Right cardiac atrium (tissue), 5 donors: Measurements from ENCODE around the gene NAT14. TPM values are rescaled to one million over a fixed set of nuclear protein-coding genes. Genes with fewer than 3 reads are reported as not detected.

Source experiments
- ATAC-seq, 2 donors: fragments of 200-7000 bp; cut with Tn5 transposase; one replicate each; pipeline versions ENCODE4 v1.8.0 to v1.9.1; 2020; ENCODE audit warnings: moderate library complexity in 2 of 2, mild to moderate bottlenecking in 1 of 2
- DNase-seq, 3 donors: peaks; one replicate each; pipeline ENCODE4 v3.0.0-alpha.2; 2020
- H3K27ac ChIP-seq: one replicate; pipeline ENCODE4 v1.5.1; 2013; ENCODE audit warnings: mild to moderate bottlenecking, low read length, control low read depth, moderate library complexity
- H3K27me3 ChIP-seq: one replicate; pipeline ENCODE4 v1.6.1; 2013; ENCODE audit not compliant: control insufficient read depth, insufficient read depth
- H3K4me1 ChIP-seq: one replicate; pipeline ENCODE4 v1.6.1; 2013; ENCODE audit warnings: low read length; ENCODE audit not compliant: control insufficient read depth, insufficient read depth
- H3K4me3 ChIP-seq: one replicate; pipeline ENCODE4 v1.5.1; 2013; ENCODE audit warnings: low read length, control low read depth
- H3K9me3 ChIP-seq: one replicate; pipeline ENCODE4 v1.6.1; 2013; ENCODE audit warnings: low read length; ENCODE audit not compliant: control insufficient read depth
- WGBS: extraction: QIAGEN DNeasy Blood & Tissue Kit; methylation state at CpG from one replicate; pipeline ENCODE4 v1.1.7; 2013; 5-methylcytosine and 5-hydroxymethylcytosine counted together
- intact Hi-C, 4 donors: fragments of 100-400 bp; cut with DNase I; formaldehyde crosslinking; loops; one replicate each; pipeline versions ENCODE4 v1.11.0 to v1.14.0; 2022 to 2023
- polyA plus RNA-seq: library from polyadenylated mRNA; stranded (reverse); fragments of 200-250 nt; gene quantifications from one replicate; pipeline ENCODE4 v1.2.3, GENCODE V29; 2013
- total RNA-seq, 4 donors: library from RNA; stranded (reverse); fragmentation: NEBNext Ultra II Directional; extraction: Animal tissue kit (Norgen Biotek cat#: 25700); gene quantifications; one replicate each; pipeline ENCODE4 v1.2.1, GENCODE V29; 2021
- donor health status: healthy with polysubstance abuse.
- donor health status: DM: no; HTN: yes; CAD: no.
- donor health status: DM: no; HTN: no; CAD: no.
- donor health status: DM: no; HTN: yes; CAD: no; lungs with severe emphysema.
- donor health status: DM: yes; HTN: yes; CAD: no.

The NAT14 gene
- total and polyA plus RNA-seq, 5 donors, result 13.6 to 20.8 (median 15.5) TPM

GRCh38 chr19:55519451-55520311 is 34.7 kb downstream of the NAT14 start:
- ATAC-seq (no peak), DNase-seq (no peak)
- intact Hi-C loops, result loop anchor here (5.0 to 10.0 kb wide), 5 partner anchors 63 to 115 kb away; partner anchors contain the start of genes ZNF865 (in 3 of the 4), FIZ1 (in 1 of the 4), ZNF524 (in 1 of the 4) and ZNF579 (in 1 of the 4)
- 87% methylated on average over 10 of the region's 10 CpGs for WGBS
- H3K9me3 ChIP-seq, result no peaks in the 10 kb centered on the region
- no peak overlapping the region for H3K27ac ChIP-seq
- H3K4me1 ChIP-seq, result peaks cover 8% of the 10 kb centered on the region
- no peak overlapping the region for H3K4me3 ChIP-seq
- H3K27me3 ChIP-seq, result no peaks in the 10 kb centered on the region

- peak in 1 of 3 donors; percentile 27 for DNase-seq
- ATAC-seq, result no peak
- Histone ChIP-seq H3K9me3 (no peaks in the 10 kb centered on the region), H3K4me1 (peaks cover 11% of the 10 kb centered on the region), H3K27me3 (no peaks in the 10 kb centered on the region), H3K27ac (no peak overlapping the region), H3K4me3 (no peak overlapping the region)
- 78% methylated on average over 14 of the region's 14 CpGs for WGBS
- intact Hi-C loops, result no loop called here
Observed at GRCh38 chr19:55520691-55521292, 35.8 kb downstream of the NAT14 start.

DNA sequence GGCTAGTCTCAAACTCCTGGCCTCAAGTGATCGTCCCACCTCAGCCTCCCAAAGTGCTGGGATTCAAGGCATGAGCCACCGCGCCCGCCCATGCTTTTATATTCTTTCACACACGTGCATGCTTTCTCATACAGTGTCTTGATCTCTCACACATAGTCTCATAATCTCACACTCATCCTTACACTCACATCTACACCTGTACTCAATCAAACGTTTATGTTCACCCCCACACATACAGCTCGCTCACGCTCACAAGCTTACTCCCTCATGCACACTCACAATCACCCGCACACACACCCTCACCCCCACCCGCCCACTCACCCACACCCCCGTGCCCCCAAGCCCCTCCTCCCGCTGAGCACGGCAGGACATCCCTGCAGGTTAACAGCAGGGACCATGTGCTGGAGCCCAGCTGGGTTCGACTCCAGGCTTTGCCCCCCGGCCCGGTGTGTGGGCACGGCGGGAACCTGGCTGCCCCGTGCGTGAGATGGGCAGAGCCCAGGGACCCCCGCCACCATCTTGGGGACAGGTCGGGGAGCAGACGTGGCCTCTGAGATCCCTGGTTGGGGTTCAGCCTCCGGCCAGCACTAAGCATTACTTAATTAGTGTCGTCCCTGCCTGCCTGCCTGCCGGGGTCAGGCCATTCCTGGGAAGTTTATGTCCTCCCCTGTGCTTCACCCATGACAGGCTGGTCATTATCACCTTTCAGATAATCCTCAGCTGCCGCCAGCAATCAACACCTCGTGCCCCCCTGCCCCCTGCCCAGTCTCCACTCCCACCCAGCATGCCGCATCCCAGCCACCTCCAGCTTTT is 40.5 kb downstream of the NAT14 start:
- Histone ChIP-seq H3K27ac (peak overlapping the region; percentile 96), H3K4me1 (peaks cover 14% of the 10 kb centered on the region), H3K27me3 (no peaks in the 10 kb centered on the region), H3K4me3 (no peak overlapping the region), H3K9me3 (no peaks in the 10 kb centered on the region)
- ATAC-seq (peak; percentile 70 to 75), DNase-seq (peak; percentile 57 to 85 (median 78))
- intact Hi-C loops, result loop anchor here in 1 of 4 donors (5.0 kb wide), 1 partner anchor 62 kb away; no protein-coding TSS in a partner anchor
- 25% methylated on average over 29 of the region's 29 CpGs for WGBS

GRCh38 chr19:55526216-55527196 is 41.5 kb downstream of the NAT14 start:
- peak overlapping the region; percentile 28 for H3K27ac ChIP-seq

DNA sequence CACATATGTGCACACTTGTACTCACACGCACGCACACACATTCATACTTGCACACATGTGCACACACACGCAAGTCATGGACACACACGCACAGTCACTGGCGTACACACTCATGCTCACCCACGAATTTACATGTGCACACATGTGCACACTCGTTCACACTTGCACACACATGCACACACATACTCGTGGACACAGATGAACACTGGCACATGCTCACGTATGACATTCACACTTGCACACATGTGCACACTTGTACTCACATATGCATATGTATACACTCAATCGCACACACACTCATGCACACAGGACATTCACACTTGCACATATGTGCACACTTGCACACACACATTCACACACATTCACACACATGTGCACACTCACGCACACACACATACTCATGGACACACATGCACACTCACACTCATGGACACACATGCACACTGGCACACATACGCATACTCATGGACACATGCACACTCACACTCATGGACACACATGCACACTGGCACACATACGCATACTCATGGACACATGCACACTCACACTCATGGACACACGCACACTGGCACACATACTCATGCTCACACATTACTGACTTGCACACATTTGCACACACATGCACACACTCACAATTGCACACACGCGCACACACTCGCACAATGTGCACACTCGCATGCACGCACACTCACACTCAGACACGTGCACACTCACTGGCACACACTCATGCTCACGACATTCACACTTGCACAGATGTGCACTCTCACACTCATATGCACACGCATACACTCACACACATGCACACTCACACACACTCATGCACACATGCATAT is 42.4 kb downstream of the NAT14 start:
- Histone ChIP-seq H3K9me3 (no peaks in the 10 kb centered on the region), H3K4me3 (no peak overlapping the region), H3K4me1 (peaks cover 7% of the 10 kb centered on the region), H3K27ac (no peak overlapping the region), H3K27me3 (no peaks in the 10 kb centered on the region)
- WGBS, result 80% methylated on average over 22 of the region's 22 CpGs
- no peak for ATAC-seq
- peak in 1 of 3 donors; percentile 14 for DNase-seq
- intact Hi-C loops, result loop anchor here in 1 of 4 donors (5.0 kb wide), 1 partner anchor 60 kb away; no protein-coding TSS in a partner anchor

More at GRCh38 chr19:55526216-55527196, 41.5 kb downstream of the NAT14 start:
- ATAC-seq (peak; percentile 82 to 88), DNase-seq (peak; percentile 87 to 95 (median 94))
- no peaks in the 10 kb centered on the region for H3K9me3 ChIP-seq
- no peak overlapping the region for H3K4me3 ChIP-seq
- 21% methylated on average over 35 of the region's 35 CpGs for WGBS
- no peaks in the 10 kb centered on the region for H3K27me3 ChIP-seq
- H3K4me1 ChIP-seq, result peaks cover 11% of the 10 kb centered on the region
- intact Hi-C loops, result loop anchor here in 1 of 4 donors (5.0 kb wide), 1 partner anchor 61 kb away; no protein-coding TSS in a partner anchor

- ATAC-seq (no peak), DNase-seq (peak in 1 of 3 donors; percentile 44)
- no peaks in the 10 kb centered on the region for H3K9me3 ChIP-seq
- 21% methylated on average over 15 of the region's 15 CpGs for WGBS
- H3K4me1 ChIP-seq, result peaks cover 7% of the 10 kb centered on the region
- intact Hi-C loops, result loop anchor here in 1 of 4 donors (5.0 kb wide), 1 partner anchor 59 kb away; no protein-coding TSS in a partner anchor
- H3K27me3 ChIP-seq, result no peaks in the 10 kb centered on the region
- peak overlapping the region; percentile 57 for H3K27ac ChIP-seq
- no peak overlapping the region for H3K4me3 ChIP-seq
Observed at GRCh38 chr19:55528030-55528803, 43.2 kb downstream of the NAT14 start.

DNA sequence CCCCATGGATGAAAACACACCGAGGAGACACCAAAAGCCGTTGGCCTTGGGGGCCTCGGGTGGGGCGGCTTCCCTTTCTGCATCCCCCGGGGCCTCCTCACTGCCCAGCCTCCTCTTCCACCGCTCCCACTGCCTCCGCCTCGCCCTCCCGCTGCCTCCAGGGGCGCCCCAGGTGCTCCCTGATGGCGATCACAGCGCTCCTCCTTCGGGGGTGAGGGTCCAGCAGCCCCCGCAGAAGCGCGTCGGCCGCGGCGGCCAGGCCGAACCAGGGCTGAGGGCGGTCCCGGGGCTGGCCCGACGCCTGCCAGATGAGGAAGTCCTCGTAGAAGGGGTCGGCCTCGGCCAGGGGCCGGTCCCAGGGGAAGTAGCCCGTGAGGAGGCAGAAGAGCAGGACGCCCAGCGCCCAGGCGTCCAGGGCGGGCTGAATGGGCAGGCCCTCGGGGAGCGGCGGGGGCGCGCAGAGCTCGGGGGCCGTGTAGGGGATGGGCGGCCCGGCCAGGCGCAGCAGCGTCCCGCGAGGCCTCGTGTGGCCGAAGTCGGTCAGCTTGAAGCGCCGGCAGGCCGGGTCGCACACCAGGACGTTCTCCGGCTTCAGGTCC is 44.7 kb downstream of the NAT14 start:
- no peak overlapping the region for H3K4me3 ChIP-seq
- peaks cover 7% of the 10 kb centered on the region for H3K4me1 ChIP-seq
- 86% methylated on average over 56 of the region's 56 CpGs for WGBS
- intact Hi-C loops, result loop anchor here in 1 of 4 donors (5.0 kb wide), 1 partner anchor 58 kb away; no protein-coding TSS in a partner anchor
- DNase-seq, result peak in 1 of 3 donors; percentile 47
- H3K9me3 ChIP-seq, result no peaks in the 10 kb centered on the region
- no peaks in the 10 kb centered on the region for H3K27me3 ChIP-seq
- no peak for ATAC-seq
- no peak overlapping the region for H3K27ac ChIP-seq

- no peak for ATAC-seq
- peaks cover 3% of the 10 kb centered on the region for H3K4me1 ChIP-seq
- peak in 1 of 3 donors; percentile 35 for DNase-seq
- no peak overlapping the region for H3K27ac ChIP-seq
- H3K9me3 ChIP-seq, result no peaks in the 10 kb centered on the region
- H3K27me3 ChIP-seq, result no peaks in the 10 kb centered on the region
- 90% methylated on average over 26 of the region's 26 CpGs for WGBS
- intact Hi-C loops, result no loop called here
- no peak overlapping the region for H3K4me3 ChIP-seq
Observed at GRCh38 chr19:55530996-55531395, 46.0 kb downstream of the NAT14 start.
